22Rv1 (cell line): ENCODE data around the gene HOXD8.

ENCODE experiments used
- CTCF ChIP-seq: fragments of 450-650 bp; IDR thresholded peaks from 2 replicates; pipeline ENCODE4 v1.5.1; 2017; ENCODE audit warnings: mild to moderate bottlenecking
- ZFX ChIP-seq: fragments of 450-650 bp; IDR thresholded peaks from 2 replicates; pipeline ENCODE4 v1.6.1; 2017; ENCODE audit warnings: antibody characterized with exemption, borderline replicate concordance

GRCh38 chr2:176167398-176167797 is 37.9 kb downstream of the HOXD8 start:
- TF ChIP-seq CTCF: no peak
- TF ChIP-seq ZFX: no peak
